ENCODE data around the gene THSD4. TPM values are rescaled to one million over a fixed set of nuclear protein-coding genes. Genes with fewer than 3 reads are reported as not detected.

The THSD4 gene
- total and polyA plus RNA-seq, 2 of the 8 experiments (the other 6 are each of a cell fraction or from before 2014, with no cell fraction given): 2.5 to 6.2 TPM

DNA sequence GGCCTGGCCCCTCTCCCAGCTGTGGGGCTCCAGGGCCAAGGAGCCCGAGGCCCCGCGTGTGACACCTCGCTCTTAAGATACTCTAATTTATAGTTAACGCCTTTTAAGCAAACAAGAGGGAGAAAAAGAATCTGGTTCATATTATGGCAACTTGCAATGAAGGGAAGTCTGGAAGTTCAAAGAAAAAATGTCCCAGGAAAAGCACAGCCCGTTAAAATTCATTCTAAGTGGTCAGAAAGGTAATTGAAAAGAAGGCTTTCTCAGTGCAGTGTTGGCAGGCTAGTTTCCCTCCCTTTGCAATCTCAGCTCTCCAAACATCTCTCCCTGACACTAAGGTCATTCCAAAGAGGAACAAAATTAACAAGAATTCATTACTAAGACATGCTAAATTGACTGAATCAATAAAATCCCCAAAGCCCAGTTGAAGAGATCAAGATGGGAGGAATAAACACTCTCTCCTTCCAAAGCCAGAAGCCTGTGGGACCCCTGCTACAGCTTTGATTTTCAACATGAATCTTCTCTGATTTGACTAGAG is 339.3 kb downstream of the THSD4 start:
- no peaks in the 10 kb centered on the region for H3K27me3 ChIP-seq (replicated peaks in 1 of 4; ENCODE audit: control insufficient read depth in 3 of 4, extremely low read depth in 1 of 4, insufficient read depth in 3 of 4, low read length in 3 of 4)
- H4K5ac ChIP-seq (ENCODE audit: insufficient read length, low read depth, low read length): no peak overlapping the region
- no peak for FAIRE-seq
- H2BK5ac ChIP-seq (ENCODE audit: low read depth, low read length): no peak overlapping the region
- H3K18ac ChIP-seq (ENCODE audit: extremely low read depth, low read length): no peak overlapping the region
- H4K8ac ChIP-seq (ENCODE audit: extremely low read depth, insufficient read depth, low read length): no peak overlapping the region
- no peak overlapping the region for H2AFZ ChIP-seq (ENCODE audit: low read length)
- no peak overlapping the region for H3K27ac ChIP-seq (ENCODE audit: low read depth, low read length)
- H2BK120ac ChIP-seq (replicated peaks; ENCODE audit: low read depth, low read length): no peak overlapping the region
- H3K56ac ChIP-seq (replicated peaks; ENCODE audit: insufficient read length, low read depth, low read length): no peak overlapping the region
- H3K23ac ChIP-seq (ENCODE audit: insufficient read length): no peak overlapping the region
- H4K20me1 ChIP-seq (replicated peaks in 1 of 2; ENCODE audit: control insufficient read depth in 1 of 2, insufficient read depth in 2 of 2, low read length in 2 of 2): peaks cover 0 to 1% of the 10 kb centered on the region in 2 experiments
- H3K36me3 ChIP-seq (ENCODE audit: control insufficient read depth in 2 of 4, insufficient read depth in 4 of 4, low read length in 3 of 4): no peaks in the 10 kb centered on the region
- WGBS, 2 experiments (ENCODE audit: extremely low coverage in 1 of 2, insufficient coverage in 1 of 2, insufficient read length in 1 of 2, insufficient replicate concordance in 2 of 2, low coverage in 1 of 2, low lambda C conversion rate in 2 of 2, missing lambda C conversion rate in 1 of 2): 90% methylated on average over 6 of the region's 6 CpGs; no CpG with 5 or more reads in 1 of the 2 experiments
- H3K79me1 ChIP-seq (ENCODE audit: low read depth, low read length): no peaks in the 10 kb centered on the region
- H2BK20ac ChIP-seq (ENCODE audit: low read length): no peak overlapping the region
- H3K79me2 ChIP-seq (ENCODE audit: control insufficient read depth in 1 of 2, insufficient read depth in 2 of 2, low read length in 2 of 2): no peaks in the 10 kb centered on the region
- no peak overlapping the region for H2BK12ac ChIP-seq (ENCODE audit: low read depth, low read length)
- no peak overlapping the region for H2BK15ac ChIP-seq (ENCODE audit: low read length)
- H3K14ac ChIP-seq (ENCODE audit: insufficient read length): no peak overlapping the region
- H3K9ac ChIP-seq (replicated peaks in 1 of 4; ENCODE audit: extremely low read depth in 1 of 4, low read depth in 3 of 4, low read length in 3 of 4): no peak overlapping the region
- no peak overlapping the region for H4K91ac ChIP-seq (replicated peaks; ENCODE audit: insufficient read length, low read length)
- DNase-seq (ENCODE audit: low read depth in 1 of 2, low spot score in 2 of 2): no peak
- H3K4me2 ChIP-seq (ENCODE audit: insufficient read depth in 1 of 2, low read depth in 2 of 2, low read length in 2 of 2): no peak overlapping the region
- H3K23me2 ChIP-seq (ENCODE audit: low read depth, low read length): no peaks in the 10 kb centered on the region
- POLR2A ChIA-PET (ENCODE audit: partially characterized antibody): no interaction called here
- CTCF ChIA-PET (ENCODE audit: partially characterized antibody): interaction anchor here (0.9 to 6.1 kb wide), 3 partner anchors 76 to 197 kb away, joined by 6 to 33 read pairs (median 6); no protein-coding TSS in a partner anchor
- peaks cover 0 to 7% (median under 1%) of the 10 kb centered on the region in 4 experiments; a peak in 3 of 7 replicates for H3K4me1 ChIP-seq (replicated peaks in 1 of 4; ENCODE audit: control insufficient read depth in 3 of 4, insufficient read depth in 4 of 4, low read length in 3 of 4)
- no peak overlapping the region for H3K4me3 ChIP-seq (ENCODE audit: extremely low read depth in 1 of 4, insufficient read depth in 2 of 4, low read depth in 3 of 4, low read length in 4 of 4)
- no peak overlapping the region for H3K4ac ChIP-seq (replicated peaks; ENCODE audit: insufficient read length, low read depth, low read length)
- no peak overlapping the region for H2AK5ac ChIP-seq (ENCODE audit: low read depth, low read length)
- no peaks in the 10 kb centered on the region for H3K9me3 ChIP-seq (ENCODE audit: insufficient read depth in 2 of 2, low read depth in 1 of 2, low read length in 1 of 2)
- TF ChIP-seq, protein P1, sequence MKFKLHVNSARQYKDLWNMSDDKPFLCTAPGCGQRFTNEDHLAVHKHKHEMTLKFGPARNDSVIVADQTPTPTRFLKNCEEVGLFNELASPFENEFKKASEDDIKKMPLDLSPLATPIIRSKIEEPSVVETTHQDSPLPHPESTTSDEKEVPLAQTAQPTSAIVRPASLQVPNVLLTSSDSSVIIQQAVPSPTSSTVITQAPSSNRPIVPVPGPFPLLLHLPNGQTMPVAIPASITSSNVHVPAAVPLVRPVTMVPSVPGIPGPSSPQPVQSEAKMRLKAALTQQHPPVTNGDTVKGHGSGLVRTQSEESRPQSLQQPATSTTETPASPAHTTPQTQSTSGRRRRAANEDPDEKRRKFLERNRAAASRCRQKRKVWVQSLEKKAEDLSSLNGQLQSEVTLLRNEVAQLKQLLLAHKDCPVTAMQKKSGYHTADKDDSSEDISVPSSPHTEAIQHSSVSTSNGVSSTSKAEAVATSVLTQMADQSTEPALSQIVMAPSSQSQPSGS (IDR thresholded peaks at IDR 0.05; ENCODE audit: low read length): no peak
- no peak for TF ChIP-seq TBP (IDR thresholded peaks at IDR 0.05; ENCODE audit: low read depth, low read length)

All from H1 (cell line).